Nephron (organoid): ENCODE results near the gene STK40.
A peak's percentile ranks its signal among the peaks of the same experiment; 100 is the strongest.

Experiments used
- H3K27ac Mint-ChIP-seq, 3 experiments: 2 replicates each; pipeline ENCODE4 v1.8.0; 2020; ENCODE audit warnings: mixed read lengths in 3 of 3, mild to moderate bottlenecking in 2 of 3, moderate library complexity in 1 of 3
- H3K27me3 Mint-ChIP-seq: 2 replicates; pipeline ENCODE4 v1.8.0; 2021; ENCODE audit warnings: low read depth, mild to moderate bottlenecking, moderate library complexity, mixed read lengths
- H3K36me3 Mint-ChIP-seq: 2 replicates; pipeline ENCODE4 v1.8.0; 2020; ENCODE audit warnings: low read depth, mixed read lengths
- H3K4me1 Mint-ChIP-seq: 2 replicates; pipeline ENCODE4 v1.8.0; 2020; ENCODE audit warnings: mixed read lengths
- H3K4me3 Mint-ChIP-seq, 3 experiments: 2 replicates each; pipeline ENCODE4 v1.8.0; 2020; ENCODE audit warnings: mild to moderate bottlenecking in 3 of 3, mixed read lengths in 3 of 3, moderate library complexity in 2 of 3
- H3K9me3 Mint-ChIP-seq: 2 replicates; pipeline ENCODE4 v1.8.0; 2020; ENCODE audit warnings: mixed read lengths
- CTCF ChIP-seq, 3 experiments: fragments of 200-600 bp; sonication (generic); IDR thresholded peaks; one replicate each; pipeline ENCODE4 v1.5.0; 2021; ENCODE audit warnings: antibody characterized with exemption in 3 of 3; ENCODE audit not compliant: unreplicated experiment in 3 of 3

STK40 gene

GRCh38 chr1:36343651-36344394 lies 41.9 kb downstream of the STK40 start:
- Mint-ChIP-seq H3K27me3 (no peaks in the 10 kb centered on the region), H3K4me3 (no peak overlapping the region), H3K9me3 (no peaks in the 10 kb centered on the region), H3K27ac (no peak overlapping the region), H3K4me1 (no peaks in the 10 kb centered on the region), H3K36me3 (peaks cover 31% of the 10 kb centered on the region)
- TF ChIP-seq CTCF (IDR thresholded peaks at IDR 0.05; ENCODE audit: unreplicated experiment in 3 of 3) = no peak

- no peak overlapping the region for H3K4me3 Mint-ChIP-seq
- peak; percentile 21 to 41 (median 39) for TF ChIP-seq CTCF (IDR thresholded peaks at IDR 0.05; ENCODE audit: unreplicated experiment in 3 of 3)
- no peaks in the 10 kb centered on the region for H3K9me3 Mint-ChIP-seq
- H3K4me1 Mint-ChIP-seq = no peaks in the 10 kb centered on the region
- H3K27me3 Mint-ChIP-seq = no peaks in the 10 kb centered on the region
- no peak overlapping the region for H3K27ac Mint-ChIP-seq
- peaks cover 22% of the 10 kb centered on the region for H3K36me3 Mint-ChIP-seq
Measured at GRCh38 chr1:36342426-36343185, 43.1 kb downstream of the STK40 start.

- no peaks in the 10 kb centered on the region for H3K4me1 Mint-ChIP-seq
Measured at GRCh38 chr1:36341626-36342320, 44.0 kb downstream of the STK40 start.

GRCh38 chr1:36339615-36340014 lies 46.1 kb downstream of the STK40 start:
- Mint-ChIP-seq H3K36me3 (peaks cover 8% of the 10 kb centered on the region), H3K9me3 (no peaks in the 10 kb centered on the region), H3K4me1 (no peaks in the 10 kb centered on the region), H3K27me3 (peaks cover 4% of the 10 kb centered on the region), H3K27ac (peak overlapping the region; percentile 17 to 32 (median 28)), H3K4me3 (no peak overlapping the region)
- no peak for TF ChIP-seq CTCF (IDR thresholded peaks at IDR 0.05; ENCODE audit: unreplicated experiment in 3 of 3)

More at GRCh38 chr1:36341626-36342320, 44.0 kb downstream of the STK40 start:
- Mint-ChIP-seq H3K27me3 (peaks cover 2% of the 10 kb centered on the region), H3K9me3 (no peaks in the 10 kb centered on the region), H3K36me3 (peaks cover 15% of the 10 kb centered on the region), H3K4me3 (no peak overlapping the region), H3K27ac (no peak overlapping the region)
- TF ChIP-seq CTCF (IDR thresholded peaks at IDR 0.05; ENCODE audit: unreplicated experiment in 3 of 3) = no peak

- Mint-ChIP-seq H3K4me1 (no peaks in the 10 kb centered on the region), H3K27me3 (peaks cover 4% of the 10 kb centered on the region), H3K27ac (peak overlapping the region; percentile 17 to 32 (median 28)), H3K9me3 (no peaks in the 10 kb centered on the region), H3K36me3 (peaks cover 8% of the 10 kb centered on the region), H3K4me3 (no peak overlapping the region)
- no peak for TF ChIP-seq CTCF (IDR thresholded peaks at IDR 0.05; ENCODE audit: unreplicated experiment in 3 of 3)
Measured at GRCh38 chr1:36339215-36339614, 46.5 kb downstream of the STK40 start.
